Activated CD4-positive, CD25-positive, alpha-beta regulatory T cell treated with anti-CD3 and anti-CD28 coated beads, Interleukin-2, amount 50 U/mL, for 72 hours (primary cell): ENCODE results near the gene PFKP.

Experiments used
- DNase-seq: peaks from one replicate; pipeline ENCODE4 v3.0.0; 2021

Gene PFKP

GRCh38 chr10:3119796-3120459, 52.6 kb downstream of the PFKP start:
- DNase-seq = no peak

- DNase-seq = no peak
These were observed 54.7 kb downstream of the PFKP start for GRCh38 chr10:3122034-3122433.

- DNase-seq = no peak
These were observed 55.3 kb downstream of the PFKP start for GRCh38 chr10:3122486-3123205.

DNA sequence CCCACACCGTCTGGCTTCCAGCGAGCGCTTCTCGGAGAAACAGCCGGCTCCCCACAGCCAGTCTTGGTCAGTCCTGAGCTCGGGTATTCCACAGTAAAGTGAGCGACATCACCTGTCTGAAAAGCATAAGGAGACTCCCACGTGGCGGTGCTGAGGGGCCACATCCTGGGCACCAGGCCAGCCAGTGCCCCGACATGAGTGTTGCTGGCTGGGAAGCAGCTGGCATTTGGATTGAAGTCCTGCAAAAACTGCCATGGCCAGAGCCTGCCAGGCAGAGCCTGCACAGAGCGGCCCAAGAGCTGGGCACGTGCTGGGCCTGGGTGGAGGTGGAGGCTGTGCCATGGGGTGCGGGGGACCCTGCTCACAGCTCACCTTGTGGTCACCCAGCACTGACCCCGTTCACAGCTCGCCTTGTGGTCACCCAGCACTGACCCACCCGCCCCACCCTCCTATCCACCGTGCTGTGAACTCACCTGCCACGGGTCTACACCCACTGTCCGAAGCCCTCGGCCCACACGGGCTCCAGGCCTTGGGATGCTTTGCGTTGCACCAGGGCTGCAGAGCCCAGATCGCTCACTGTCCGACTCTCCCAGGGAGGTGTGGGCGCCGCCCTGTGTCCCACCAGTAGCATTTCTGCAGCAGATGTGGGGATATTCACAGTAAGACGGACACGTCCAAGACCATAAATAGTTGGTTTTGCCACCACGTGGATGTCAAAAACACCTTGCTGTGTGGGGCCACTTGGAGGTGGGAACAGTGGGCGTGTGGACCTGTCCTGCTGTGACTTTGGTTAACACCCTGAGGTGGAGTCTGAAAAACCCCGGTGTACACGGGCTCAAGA, 56.4 kb downstream of the PFKP start:
- no peak for DNase-seq

DNA sequence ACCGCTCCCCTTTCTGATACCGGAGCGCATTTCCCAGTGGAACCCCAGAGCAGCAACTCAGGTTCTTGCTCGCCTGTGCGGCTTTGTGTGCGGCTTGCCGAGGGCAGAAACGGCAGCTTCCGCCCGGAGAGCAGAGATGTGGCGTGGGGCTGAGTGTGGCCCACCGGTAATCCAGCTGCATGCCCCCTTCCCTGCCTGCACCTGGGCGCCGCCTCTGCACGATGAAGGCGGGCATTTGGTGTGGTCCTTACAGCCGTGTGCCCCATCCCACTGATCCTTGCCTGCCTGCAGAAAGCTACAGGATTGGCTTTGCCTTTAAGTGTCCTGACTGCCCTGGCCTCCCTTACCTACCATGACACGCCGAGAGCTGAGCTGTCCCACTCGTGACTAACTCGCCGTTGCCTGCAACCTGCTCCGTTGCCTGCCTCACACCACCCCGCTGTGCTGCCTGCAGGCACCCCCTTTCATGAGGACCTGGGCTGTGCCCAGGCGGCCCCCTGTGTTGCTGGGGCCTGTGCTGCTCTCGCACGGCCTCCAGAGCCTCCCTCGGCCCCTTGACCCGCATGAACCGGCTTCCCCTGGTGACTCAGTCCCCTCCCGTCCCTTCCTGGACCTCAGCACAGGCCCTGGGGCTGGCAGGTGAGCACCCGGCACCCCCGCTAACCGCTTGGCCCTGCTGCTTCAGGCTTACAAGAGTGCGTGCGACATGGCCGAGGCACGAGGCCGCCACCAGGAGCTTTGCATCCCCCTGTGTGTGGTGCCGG, 57.2 kb downstream of the PFKP start:
- no peak for DNase-seq

- no peak for DNase-seq
These were observed 58.3 kb downstream of the PFKP start for GRCh38 chr10:3125527-3126170.

GRCh38 chr10:3126249-3126648, 58.9 kb downstream of the PFKP start:
- DNase-seq = no peak

GRCh38 chr10:3126741-3127346, 59.5 kb downstream of the PFKP start:
- no peak for DNase-seq

DNA sequence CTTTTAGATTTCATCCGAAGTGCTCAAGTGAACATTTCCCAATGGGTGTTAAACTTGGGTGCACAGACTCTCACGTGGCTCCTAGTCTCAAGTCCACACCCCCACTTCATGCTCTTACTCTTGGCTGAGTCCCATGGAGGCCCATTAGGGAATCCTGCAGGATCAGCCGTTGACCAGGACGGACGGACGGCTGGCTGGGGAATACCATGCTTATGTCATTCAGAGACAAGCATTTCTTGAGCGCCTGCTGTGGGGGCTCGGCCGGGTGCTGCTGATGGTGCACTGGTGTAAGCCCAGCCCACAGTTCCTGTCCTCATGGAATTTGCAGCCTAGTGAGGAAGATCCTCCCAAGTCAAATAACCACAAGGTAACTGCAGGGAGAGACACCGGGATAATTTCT, 60.6 kb downstream of the PFKP start:
- DNase-seq = no peak

- DNase-seq = no peak
These were observed 61.2 kb downstream of the PFKP start for GRCh38 chr10:3128379-3129130.

GRCh38 chr10:3129581-3130340, 62.4 kb downstream of the PFKP start:
- no peak for DNase-seq

DNA sequence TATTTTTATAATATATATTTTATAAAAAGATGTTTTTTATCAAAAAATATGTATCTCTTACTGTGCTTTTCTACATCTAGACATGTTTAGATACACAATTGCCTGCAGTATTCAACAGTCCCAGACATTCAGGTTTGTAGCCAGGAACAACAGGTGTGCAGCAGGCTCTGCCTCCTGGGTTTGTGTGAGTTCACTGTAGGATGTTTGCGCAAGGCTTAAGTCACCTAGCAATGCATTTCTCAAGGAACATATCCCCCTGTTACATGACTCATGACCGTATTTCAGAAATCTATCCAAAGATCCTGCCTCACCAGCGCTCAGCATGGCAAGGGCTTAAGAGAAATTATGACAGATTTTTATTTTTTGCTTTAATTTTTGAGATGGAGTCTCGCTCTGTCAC, 63.8 kb downstream of the PFKP start:
- no peak for DNase-seq

GRCh38 chr10:3132036-3133025, 65.0 kb downstream of the PFKP start:
- DNase-seq = no peak

DNA sequence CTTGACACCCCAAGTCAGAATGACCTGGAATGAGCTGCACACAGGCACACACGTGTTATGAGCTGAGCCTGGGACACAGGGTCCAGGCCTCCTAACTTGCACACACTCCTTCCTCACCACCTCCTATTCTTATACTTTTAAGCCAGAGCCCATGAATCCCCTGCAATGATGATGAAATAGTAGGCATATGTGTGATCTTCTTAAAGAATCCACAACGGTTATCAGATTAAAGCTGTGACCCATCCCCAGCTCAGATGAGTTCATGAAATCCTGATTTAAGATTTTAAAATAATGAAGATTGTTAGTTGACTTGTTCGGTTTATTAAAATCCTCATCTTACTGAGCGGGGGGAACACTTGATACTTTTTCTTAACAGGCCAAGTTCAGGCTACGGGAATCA, 66.6 kb downstream of the PFKP start:
- DNase-seq = no peak

DNA sequence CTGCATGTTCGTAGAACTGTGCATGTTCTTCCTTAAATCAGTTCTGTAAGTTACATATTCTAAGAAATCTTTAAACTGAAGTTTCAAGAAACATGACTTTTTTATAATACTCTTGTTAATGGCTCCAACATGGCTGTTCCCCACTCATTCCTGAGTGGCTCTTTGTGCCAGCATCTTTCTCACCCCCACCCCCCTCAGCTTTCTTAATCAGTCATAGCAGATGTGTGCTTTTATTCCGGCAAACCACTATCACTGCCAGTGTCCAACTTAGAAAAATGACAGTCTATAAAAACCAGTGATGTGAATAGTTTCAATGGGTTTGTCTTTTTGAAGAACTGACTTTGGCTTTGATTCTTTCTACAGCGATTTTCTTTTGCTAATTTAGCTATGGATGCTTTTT, 67.7 kb downstream of the PFKP start:
- no peak for DNase-seq

DNA sequence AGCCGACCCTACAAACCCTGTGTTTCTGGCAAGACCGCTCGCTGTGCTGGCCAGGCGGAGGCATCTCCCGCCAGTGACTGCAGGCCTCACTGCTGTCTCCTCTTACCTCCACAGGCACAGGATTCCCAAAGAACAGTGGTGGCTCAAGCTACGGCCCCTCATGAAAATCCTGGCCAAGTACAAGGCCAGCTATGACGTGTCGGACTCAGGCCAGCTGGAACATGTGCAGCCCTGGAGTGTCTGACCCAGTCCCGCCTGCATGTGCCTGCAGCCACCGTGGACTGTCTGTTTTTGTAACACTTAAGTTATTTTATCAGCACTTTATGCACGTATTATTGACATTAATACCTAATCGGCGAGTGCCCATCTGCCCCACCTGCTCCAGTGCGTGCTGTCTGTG, 69.0 kb downstream of the PFKP start:
- no peak for DNase-seq

DNA sequence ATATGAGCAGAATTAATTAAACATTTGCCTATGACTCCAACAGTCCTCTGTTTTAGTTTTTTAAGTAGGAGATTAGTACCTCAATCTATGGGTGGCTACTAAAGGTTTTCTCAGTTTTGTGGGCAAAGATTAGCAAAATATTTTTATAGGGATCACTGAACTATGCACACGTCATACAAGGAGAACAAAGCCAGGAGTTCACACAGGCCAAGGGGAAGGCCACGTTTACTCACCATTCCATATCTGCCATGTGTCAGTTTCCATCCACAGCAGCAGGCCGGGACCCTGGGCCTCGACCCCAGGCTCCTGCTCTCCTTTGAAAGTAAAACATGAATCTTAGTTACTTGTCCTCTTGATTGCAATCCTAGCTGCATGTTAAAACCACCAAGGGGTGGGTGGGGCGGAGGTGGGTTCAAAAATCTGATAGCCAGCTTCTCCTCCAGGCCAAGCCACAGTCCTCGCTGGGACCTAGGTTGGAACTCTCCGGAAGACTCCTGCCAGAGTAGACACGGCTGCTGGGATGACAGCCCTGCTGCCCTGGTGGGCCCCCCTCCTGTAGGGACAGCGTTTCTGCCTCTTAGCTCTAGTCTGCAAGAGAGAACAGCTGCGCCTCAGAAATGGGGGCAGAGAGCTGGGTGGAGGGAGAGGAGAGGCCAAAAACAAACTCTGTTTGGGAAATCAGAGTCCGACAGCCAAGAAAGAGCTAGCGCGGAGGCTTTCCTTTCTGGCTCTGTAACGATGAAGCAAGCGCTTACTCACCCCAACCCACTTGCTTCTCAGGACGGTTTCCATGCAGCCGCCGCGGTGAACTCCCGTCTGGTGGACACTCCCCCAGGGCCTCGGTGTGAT, 69.6 kb downstream of the PFKP start:
- DNase-seq = no peak
